NT2/D1 (cell line): ENCODE results near the gene CDC20.

ENCODE experiments used
- SUZ12 ChIP-seq: IDR thresholded peaks from 2 replicates; pipeline ENCODE4 v1.6.1; 2011; ENCODE audit not compliant: insufficient read length, insufficient read depth; ENCODE audit errors: extremely low read depth
- YY1 ChIP-seq: IDR thresholded peaks from 2 replicates; pipeline ENCODE4 v1.6.1; 2011; ENCODE audit not compliant: insufficient read length, insufficient read depth
- ZNF274 ChIP-seq: IDR thresholded peaks from 2 replicates; pipeline ENCODE4 v1.6.1; 2011; ENCODE audit warnings: mild to moderate bottlenecking, low read depth, low read length

- TF ChIP-seq ZNF274: no peak
- no peak for TF ChIP-seq YY1
- no peak for TF ChIP-seq SUZ12
These were observed 43.5 kb downstream of the CDC20 start for GRCh38 chr1:43402089-43402865.
